Right kidney (tissue), 1 donor: Measurements from ENCODE around the gene RIOK3.
"Not testable (repeated sequence)": the region's sequence is repeated elsewhere in the genome, so short reads cannot be mapped to it uniquely, and the experiment has no call there.

Experiments used
- DNase-seq: peaks from one replicate; pipeline ENCODE4 v3.0.0-alpha.2; 2016

RIOK3 gene

DNA sequence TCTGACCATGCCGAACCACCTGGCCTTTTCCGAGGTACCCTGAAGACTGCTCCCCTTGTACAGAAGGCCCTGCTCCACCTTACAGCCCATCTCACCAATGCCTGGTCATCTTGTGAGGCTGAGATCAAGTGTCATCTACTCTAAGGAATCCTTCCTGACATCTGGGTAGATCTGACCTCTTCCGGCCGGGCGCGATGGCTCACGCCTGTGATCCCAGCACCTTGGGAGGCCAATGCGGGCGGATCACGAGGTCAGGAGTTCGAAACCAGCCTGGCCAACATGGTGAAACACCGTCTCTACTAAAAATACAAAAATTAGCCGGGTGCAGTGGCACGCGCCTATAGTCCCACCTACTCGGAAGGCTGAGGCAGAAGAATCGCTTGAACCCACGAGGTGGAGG lies 2.1 kb upstream of the RIOK3 start:
- no peak for DNase-seq

DNA sequence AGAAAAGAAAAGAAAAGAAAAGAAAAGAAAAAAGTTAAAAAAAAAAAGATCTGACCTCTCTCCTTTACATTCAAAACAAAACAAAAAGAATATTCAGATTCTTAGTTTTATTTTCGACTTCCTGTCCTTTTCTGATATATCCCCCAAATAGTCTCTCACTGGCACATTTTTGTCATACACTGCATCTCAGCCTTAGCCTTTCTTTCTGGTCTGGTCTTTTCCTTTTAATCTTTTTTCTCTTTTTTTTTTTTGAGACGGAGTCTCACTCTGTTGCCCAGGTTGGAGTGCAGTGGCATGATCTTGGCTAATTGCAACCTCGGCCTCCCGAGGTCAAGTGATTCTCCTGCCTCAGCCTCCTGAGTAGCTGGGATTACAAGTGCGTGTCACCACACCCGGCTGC lies 1.6 kb upstream of the RIOK3 start:
- DNase-seq: no peak

DNA sequence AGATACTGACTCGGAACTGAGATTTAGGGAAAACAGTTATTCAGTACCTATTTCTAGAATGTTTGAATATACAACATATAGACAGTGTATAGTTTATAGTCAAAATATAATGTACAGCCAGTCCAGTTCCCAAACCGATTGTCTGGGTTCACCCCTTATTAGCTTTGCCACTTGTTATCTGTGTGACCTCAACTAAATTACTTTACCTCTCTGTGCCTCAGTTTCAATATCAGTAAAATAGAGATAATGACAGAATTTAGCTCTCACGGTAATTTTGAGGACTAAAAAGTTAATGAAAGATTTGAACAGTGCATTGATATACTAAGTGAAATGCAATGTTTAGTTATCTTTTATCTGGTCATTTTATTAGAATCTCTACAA lies 750 bp upstream of the RIOK3 start:
- DNase-seq: no peak

DNA sequence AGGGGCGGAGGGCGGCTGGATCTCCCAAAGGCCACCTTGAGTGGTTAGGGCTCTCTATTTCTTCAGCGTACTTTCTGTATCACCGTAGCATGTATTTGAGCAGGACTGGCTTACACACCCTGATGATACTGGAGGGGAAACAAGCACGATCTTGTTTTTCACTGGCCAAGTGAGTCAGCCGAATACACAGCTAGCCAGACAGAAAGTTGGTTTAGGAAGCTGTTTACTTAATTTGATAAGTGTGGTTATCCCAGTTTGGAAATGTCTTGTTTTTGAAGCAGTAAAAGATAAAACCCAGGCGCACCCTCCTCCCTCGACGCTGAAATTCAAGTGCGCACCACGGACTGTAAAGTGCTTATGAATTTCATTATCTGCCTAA lies 582 bp downstream of the RIOK3 start:
- DNase-seq: peak; percentile 26

DNA sequence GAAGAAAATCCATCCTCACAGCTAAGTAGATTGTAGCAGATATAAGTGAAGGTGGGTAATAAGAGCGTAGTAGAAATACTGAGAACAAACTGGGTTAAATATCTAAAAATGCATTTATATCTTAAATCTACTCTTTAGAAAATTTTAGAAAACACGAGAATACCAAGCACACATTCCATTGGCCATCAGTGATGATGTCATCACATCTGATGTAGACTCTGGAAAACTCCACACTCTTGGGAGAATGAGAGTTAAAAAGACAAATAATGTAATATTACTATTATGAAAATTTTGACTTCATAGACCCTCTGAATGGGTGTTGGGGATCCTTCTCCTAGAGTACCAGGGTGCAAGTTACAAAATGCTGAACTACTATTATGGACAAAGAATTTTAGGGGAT lies 3.7 kb downstream of the RIOK3 start:
- DNase-seq: no peak

DNA sequence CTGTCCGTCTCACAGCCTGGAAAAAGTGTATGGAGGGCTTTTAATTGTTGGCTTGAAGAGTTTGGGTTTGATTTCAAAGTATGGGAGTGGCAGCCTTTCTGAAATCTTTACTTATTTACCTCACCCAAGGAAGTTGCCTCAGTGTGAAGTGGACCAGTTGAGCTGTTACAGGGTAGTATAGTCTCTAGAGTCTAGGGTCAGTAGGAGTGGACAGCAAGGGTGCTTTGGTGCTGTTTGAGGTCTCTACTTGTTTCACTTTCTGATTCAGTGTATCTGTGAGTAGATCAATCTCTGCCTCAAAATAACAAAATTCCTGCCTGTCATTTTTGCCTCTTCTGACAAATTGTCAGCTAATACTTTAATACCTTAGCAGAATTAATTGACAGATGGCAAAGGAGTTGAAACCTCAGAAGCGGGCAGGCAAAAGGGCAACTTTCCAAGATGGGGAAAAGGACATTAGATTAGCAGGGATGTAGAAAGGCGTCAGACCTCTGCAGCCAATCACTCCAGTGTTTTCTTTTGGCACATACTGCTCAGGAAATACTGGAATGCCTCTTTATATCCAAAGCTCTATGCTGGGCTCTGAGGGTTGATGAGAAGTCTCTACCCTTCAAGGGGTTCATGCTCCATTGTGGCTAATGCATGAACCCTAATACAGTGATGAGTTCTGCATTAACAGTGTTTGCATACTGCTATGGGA lies 5.9 kb downstream of the RIOK3 start:
- DNase-seq: no peak

DNA sequence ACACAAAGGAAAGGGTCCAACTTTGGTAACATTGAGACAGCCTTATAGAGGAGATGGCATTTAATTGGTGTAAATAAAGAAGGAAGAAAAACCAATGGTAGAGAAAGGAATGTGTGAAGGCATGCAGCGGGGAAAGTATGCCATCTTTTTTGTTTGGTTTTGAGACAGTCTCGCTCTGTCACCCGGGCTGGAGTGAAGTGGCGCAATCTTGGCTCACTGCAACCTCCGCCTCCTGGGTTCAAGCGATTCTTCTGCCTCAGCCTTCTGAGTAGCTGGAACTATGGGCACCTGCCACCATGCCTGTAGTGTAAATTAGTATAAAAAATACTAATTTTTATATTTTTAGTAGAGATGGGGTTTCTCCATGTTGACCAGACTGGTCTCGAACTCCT lies 6.4 kb downstream of the RIOK3 start:
- no peak for DNase-seq

DNA sequence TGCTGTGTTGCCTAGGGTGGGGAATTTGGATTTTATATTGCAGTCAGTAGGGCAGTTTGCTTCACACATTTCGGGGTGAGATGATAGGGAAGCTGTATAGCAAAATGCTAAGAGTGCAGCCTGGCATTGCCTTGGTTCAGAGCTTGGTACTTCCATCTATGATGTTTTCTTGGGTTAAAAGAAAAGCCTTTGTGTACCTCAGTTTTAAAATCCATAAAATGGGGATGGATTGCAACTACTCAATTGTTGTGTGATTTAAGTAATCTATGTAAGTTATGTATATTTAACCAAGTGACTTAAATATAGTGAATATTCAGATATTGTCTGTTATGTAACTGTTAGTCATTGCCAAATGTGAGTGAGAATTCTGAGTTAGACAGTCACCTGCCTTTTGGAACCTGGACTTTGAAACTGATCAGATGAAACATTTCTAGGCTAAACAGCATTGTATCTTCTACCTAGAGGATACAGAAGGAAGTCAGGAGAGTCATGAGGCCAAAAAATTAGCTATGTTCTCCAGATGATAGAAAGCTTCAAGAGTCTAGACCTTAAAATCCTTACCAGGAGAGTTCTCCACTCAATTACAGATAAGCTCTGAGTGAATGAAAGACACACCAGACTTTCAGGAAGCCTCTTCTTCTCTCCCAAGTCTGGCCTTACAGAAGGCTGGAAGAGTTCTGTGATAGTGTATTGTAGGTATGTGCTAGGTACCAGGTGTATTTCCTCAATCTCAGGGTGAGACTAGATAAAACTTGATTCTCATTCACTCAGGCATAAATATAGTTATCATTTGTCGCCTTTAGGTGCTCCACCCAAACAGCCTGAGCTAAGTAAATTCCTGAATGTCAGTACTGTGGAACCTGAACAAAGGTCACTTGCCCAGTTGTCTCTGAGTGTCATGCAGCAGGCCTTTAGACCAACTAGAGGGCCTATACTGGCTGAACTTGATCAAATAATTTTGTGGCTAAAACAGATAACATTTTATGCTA lies 7.5 kb downstream of the RIOK3 start:
- DNase-seq: no peak

DNA sequence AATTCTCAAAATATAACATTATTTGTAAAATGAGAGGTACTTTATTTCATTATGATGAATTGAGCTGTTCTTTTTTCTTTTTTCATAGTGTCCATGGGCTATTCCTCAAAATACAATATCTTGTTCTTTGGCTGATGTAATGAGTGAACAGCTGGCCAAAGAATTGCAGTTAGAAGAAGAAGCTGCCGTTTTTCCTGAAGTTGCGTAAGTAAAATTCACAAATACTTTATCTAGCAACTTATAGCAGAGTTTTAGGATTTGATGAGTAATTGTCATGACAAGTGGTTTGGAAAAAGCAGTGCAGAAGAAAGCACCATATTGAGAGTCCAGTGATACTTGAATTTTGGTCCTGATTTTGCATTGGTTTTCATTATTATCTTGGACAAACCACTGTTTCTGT lies 9.8 kb downstream of the RIOK3 start:
- DNase-seq: no peak

DNA sequence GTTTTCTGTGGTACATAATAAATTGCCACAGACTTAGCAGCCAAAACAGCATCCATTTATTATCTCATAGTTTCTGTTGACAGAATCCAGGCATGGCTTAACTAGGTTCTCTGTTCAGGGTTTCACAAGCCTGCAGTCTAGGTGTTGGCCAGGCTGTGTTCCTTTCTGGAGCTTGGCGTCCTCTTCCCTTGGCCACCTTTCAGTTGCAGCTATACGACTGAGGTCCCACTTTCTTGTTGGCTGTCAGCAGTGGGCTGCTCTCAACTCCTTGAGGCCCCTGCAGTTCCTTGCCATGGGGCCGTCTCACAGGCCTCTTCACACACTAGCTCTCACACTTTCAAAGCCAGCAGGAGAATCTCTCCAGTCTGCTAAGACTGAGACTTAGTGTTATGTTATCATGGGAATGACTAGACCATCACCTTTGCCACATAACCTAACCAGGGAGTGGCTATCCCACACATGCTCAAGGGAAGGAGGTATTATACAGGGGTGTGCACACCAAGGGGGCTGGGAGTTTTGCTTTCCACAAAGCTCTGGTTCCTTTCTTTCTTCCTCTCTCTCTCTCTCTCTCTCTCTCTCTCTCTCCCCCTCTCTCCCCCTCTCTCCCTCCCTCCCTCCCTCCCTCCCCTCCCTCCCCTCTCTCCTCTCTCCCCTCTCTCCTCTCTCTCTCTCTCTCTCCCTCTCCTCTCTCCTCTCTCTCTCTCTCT lies 15.8 kb downstream of the RIOK3 start:
- DNase-seq: no peak

DNA sequence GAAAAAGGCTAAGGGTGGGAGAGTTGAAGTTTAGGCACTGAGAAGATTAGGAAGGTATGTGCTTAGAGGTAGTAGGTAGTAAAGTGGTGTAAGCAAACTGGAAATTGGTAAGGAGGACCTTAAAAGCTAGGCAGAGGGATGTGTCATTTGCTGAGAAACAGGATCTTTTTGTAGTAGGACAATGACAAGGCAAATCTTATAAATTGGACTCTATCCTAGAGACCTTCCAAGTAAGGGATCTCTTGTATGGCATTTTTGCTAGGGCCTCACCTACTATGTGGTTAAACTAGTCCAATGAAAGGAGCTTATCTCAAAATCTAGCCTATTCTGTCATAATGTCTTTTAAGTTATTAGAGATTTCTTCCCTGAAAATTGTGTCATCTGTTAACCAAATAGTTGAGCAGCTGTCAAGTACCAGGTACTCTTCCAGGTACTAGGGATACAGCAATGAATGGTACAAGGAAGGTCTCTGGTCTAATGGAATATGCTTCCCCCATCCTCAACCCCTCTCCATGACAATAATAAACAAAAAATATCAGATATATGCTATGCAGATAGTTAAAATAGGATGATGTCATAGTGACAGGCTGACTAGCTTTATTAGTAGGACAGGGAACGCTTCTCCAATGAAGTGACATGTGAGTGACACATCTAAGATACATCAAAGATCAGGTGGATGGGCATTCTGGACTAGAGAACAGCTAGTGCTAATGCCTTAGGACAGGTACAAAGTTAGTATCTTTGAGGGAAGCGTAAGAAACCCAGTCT lies 17.7 kb downstream of the RIOK3 start:
- no peak for DNase-seq

DNA sequence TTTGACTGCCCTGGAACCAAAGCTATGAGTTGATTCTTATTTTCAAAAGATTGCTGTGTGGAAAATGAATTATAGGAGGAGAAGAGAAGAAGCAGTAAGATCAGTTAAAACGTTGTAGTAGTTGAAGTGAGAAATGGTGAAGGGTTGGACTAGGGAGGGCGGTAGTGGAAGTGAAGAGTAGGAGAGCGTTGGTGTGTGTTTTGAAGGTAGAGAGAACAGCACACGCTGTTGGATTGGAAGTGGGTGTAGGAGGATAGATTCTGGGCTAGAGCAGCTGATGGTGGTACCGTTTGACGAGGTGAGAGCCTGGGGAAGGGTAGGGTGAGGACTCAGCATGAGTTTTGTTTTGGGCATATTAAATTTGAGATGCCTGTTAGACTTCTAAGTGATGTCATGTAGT lies 18.4 kb downstream of the RIOK3 start:
- DNase-seq: no peak

DNA sequence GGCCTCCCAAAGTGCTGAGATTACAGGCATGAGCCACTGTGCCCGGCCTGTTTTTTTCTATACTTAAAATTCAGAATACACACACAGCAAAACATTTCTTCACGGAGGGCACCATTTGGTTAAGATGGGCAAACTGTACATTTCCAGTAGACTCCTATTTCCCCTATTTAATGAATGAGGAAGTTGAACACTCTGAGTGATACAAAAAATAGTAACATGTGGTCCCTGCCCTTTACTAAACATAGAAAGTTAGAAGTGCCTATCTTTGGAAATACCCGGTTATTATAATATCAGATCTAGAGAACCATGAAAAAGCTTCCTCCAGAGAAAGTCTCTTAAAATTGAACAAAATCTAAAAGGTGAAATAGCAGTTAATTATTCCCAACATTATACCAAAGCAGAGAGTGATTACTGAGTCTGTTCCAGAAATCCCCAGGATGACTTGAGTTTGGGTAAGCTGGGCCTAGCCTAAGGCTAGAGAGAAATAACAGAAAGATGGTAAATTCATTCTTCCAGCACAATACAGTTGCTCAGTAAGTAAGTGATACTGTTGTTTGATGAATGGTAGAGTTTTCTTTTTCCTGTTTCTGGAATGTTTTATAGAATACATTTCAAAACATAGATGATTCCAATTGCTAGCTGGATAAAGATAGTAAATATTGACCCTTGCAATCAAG lies 26.9 kb downstream of the RIOK3 start:
- DNase-seq: no peak

DNA sequence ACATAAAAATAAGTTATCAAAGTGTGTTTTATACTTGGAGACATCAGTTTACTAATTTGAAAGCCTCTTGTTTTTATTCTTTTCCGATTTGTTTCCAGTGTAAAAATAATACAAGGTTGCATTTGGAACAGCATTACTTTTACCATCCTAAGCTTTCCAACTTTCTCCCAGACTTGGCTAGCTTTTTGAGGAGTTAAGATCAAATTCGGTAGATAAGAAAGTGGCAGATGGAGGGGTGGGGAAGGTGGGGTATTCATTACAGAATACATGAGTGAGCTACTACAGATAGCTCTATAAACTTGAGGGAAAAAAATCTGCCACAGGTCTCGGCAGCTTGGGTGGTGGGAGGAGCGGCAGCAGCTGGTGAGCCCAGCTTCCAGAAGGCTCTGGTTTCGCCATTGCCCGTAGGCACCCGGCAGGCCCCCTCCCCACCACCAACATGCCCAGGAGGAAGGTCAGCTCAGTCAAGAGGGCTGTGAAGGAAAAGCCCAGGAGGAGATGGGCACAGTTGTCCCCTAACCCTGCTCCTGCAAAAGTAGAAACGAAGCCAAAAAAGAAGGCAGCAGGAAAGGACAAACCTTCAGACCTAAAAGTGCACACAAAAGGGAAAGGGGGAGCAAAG lies 31.6 kb downstream of the RIOK3 start:
- DNase-seq: no peak

DNA sequence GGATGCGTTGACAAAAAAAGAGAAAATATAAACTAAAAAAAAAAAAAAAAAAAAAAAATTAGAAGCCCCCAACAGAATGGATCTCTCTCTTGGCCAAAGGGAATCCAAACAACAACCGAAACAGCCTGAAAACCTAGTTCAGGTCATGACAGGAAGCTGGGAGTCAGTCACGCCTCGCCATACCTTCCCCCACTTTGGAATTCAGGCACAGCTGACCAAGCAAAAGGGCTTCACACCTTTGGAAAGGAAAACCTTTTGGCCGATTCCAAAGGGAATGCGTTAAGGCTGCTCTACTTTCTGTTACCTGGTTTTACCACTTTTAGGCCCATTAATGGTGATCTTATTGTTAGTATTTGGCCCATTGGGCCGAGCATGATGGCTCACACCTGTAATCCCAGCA lies 32.3 kb downstream of the RIOK3 start:
- no peak for DNase-seq

DNA sequence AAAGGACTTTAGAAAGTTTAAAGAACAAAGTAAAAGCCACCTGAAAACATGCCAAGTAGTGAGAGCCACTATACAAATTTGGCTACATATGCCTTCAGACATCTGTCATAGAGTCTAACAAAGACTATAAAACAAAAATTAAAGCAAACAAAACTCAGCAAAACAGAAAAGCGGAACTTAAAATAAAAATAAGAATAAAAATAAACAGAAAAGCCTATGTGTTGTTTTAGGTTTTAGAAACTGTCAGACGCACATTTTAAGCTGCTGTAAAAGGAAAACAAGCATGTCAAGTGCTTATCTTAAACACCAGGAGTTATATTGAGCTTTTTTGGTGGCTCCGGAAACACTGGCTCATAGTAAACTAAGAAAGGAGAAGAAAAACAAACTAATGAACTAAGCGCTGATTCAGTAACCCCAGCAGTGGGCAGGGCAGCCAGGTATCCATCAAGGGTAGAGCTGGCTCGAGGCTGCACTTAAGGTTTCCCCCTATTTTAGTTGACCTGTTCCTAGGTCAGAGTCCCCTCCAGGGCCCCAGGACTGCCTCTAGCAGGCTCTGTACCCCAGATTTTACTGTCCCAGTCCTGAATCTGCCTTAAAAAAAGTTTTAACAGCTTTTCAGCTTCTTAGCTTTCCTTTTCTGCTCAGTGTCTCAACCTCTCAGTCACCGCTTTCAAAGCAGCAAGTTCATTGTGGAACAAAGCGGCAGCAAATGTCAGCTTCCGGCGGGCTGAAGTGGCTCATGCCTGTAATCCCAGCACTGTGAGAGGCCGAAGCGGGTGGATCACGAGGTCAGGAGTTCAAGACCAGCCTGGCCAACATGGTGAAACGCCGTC lies 34.9 kb downstream of the RIOK3 start:
- DNase-seq: peak; percentile 26

DNA sequence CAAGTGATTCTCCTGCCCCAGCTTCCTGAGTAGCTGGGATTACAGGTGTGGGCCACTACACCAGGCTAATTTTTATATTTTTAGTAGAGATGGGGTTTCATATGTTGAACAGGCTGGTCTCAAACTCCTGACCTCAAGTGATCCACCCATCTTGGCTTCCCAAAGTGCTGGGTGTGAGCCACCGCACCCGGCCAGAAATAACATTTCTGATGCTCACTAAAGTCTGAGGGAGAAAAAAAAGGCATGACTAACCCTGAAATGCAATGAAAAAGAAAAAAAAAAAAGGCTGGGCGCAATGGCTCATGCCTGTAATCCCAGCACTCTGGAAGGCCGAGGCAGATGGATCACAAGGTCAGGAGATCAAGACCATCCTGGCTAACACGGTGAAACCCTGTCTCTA lies 36.5 kb downstream of the RIOK3 start:
- DNase-seq: not testable (repeated sequence)

DNA sequence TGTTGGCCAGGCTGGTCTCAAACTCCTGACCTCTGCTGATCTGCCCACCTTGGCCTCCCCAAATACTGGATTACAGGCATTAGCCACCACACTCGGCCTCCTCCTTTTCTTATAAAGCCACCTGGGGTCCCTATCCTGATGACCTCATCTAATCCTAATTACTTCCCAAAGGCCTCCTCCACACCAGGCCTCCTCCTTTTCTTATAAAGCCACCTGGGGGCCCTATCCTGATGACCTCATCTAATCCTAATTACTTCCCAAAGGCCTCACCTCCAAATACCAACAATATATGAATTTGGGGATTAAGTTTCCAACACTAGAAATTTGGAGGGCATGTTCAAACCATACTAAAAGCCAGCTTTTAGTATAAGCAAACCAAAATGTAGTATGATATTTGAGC lies 40.6 kb downstream of the RIOK3 start:
- DNase-seq: no peak

DNA sequence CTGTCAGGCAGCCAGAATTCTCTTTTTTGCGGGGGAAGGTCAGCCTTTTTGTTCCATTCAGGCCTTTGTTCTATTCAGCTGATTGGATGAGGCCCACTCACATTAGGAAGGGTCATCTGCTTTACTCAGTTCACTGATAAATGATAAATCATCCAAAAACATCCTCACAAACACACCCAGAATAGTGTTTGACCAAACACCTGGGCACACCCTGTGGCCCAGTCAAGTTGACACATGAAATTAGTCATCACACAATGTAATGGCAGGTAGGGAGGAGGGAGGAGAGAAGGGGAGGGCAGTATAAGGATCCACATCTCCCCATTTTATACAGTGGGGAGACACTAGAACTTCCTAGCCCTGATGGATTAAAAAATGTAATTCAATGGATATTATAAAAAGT lies 41.9 kb downstream of the RIOK3 start:
- DNase-seq: no peak

DNA sequence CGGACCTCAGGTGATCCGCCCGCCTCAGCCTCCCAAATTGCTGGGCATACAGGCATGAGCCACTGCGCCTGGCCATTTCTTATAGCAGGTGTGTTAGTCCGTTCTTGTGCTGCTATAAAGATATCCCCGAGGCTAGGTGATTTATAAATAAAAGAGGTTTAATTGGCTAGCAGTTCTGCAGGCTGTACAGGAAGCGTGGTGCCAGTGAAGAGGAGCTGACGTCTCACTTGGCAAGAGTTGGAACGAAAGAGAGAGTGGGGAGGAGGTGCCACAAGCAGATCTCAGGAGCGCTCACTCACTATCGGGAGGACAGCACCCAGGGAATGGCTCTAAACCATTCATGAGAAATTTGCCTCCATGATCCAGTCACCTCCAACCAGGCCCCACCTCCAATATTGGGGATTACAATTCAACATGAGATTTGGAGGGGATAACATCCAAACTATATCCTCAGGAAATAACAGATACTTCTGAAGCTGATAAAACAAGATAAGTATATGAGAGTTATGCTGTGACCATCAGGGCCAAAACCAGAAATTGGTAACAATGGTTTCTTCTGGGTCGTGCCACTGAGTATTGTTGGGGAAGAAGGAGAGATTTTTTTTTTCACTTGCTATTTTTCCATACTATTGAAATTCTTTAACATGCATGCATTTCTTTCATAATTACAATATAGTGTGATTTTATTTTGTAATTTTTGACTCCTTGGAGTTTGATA lies 42.8 kb downstream of the RIOK3 start:
- DNase-seq: no peak
